GM12864 (cell line): ENCODE measurements around the gene PUM2.
"Not testable (repeated sequence)": the region's sequence is repeated elsewhere in the genome, so short reads cannot be mapped to it uniquely, and the experiment has no call there.

Experiments
- DNase-seq: peaks from one replicate; pipeline ENCODE4 v3.0.0-alpha.2; 2011; ENCODE audit warnings: low read depth
- H3K4me3 ChIP-seq: 2 replicates; pipeline ENCODE4 v1.5.1; 2011; ENCODE audit warnings: mild to moderate bottlenecking, low read depth, low read length, control low read depth
- TF ChIP-seq, protein P1 (sequence below): IDR thresholded peaks from 2 replicates; pipeline ENCODE4 v1.5.1; 2011; ENCODE audit warnings: low read depth, mild to moderate bottlenecking, moderate library complexity, low read length, control low read depth, inconsistent platforms; ENCODE audit errors: missing control alignments

Gene PUM2

DNA sequence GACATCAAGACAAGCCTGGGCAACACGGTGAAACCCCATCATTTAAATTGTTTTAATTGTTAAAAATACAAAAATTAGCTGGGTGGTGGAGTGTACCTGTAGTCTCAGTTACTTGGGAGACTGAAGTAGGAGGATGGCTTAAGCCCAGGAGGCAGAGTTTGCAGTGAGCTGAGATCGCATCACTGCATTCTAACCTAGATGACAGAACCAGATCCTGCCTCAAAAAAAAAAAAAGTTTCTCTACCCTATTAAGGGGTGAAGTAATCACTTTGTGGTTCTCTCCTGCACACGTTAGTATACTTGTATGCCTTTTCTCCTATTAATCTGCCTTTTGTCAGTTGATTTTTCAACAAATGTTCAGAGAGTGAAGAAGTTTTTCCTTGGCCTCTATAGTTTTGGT lies 18.1 kb upstream of the PUM2 start:
- no peak overlapping the region for H3K4me3 ChIP-seq
- DNase-seq, result no peak
- TF ChIP-seq, protein P1, sequence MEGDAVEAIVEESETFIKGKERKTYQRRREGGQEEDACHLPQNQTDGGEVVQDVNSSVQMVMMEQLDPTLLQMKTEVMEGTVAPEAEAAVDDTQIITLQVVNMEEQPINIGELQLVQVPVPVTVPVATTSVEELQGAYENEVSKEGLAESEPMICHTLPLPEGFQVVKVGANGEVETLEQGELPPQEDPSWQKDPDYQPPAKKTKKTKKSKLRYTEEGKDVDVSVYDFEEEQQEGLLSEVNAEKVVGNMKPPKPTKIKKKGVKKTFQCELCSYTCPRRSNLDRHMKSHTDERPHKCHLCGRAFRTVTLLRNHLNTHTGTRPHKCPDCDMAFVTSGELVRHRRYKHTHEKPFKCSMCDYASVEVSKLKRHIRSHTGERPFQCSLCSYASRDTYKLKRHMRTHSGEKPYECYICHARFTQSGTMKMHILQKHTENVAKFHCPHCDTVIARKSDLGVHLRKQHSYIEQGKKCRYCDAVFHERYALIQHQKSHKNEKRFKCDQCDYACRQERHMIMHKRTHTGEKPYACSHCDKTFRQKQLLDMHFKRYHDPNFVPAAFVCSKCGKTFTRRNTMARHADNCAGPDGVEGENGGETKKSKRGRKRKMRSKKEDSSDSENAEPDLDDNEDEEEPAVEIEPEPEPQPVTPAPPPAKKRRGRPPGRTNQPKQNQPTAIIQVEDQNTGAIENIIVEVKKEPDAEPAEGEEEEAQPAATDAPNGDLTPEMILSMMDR, result no peak

DNA sequence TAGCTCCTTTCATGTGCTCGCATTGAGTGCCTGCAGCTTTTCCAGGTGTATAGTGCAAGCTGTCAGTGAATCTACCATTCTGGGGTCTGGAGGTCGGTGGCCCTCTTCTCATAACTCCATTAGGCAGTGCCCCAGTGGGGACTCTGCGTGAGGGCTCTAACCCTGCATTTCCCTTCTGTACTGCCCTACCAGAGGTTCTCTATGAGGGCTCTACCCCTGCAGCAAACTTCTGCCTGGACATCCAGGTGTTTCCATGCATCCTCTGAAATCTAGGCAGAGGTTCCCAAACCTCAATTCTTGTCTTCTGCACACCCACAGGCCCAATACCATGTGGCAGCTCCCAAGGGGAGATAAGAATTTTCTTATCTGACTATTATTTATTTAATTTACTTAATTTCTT lies 17.3 kb upstream of the PUM2 start:
- not testable (repeated sequence) for H3K4me3 ChIP-seq, DNase-seq

DNA sequence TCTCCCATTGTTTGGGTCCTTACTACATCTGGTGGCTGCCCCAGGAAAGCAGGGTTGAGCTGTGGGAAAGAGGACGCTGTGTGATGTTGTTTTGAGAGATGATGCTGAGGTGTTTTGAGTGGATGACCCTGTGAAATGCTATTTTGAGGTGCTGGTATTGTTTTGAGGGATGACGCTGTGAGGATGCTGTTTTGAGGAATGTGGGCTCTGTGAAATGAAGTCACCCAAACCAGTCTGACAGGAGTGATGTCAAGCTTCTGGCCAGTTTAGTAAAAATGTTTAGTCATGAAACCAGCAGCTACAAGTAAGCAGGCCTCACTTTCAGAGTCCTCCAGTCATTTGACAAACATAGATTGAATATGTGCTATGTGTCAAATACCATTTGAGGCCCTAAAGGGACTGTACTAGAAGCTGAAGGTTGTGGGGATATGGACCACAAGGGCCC lies 16.1 kb upstream of the PUM2 start:
- DNase-seq, result no peak
- TF ChIP-seq, protein P1, result no peak
- no peak overlapping the region for H3K4me3 ChIP-seq

DNA sequence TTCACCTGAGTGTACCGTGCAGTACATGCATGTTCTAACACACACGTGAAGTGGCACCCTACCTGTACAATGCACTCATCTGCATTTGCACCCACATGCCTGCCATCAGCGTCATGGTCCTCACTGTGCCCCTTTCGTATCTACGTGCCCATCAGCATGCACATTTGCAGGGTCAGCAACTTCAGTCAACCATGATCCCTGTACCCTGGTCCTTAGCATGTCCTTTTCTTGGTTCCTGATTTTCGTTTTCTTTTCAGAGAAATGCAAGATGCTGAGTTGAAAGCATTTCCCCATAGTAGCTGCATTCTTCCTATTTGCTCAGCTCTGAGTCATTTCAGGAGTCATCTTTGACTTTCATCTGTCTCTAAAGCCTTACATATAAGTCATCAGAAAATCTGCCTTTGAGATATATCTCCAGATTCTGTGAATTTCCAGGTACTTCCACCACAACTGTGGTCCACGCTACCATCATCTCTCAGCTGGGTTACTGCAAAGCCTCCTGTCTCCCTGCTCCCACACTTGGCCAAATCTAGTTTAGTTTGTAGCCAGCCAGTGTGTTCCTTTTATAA lies 14.7 kb upstream of the PUM2 start:
- peak overlapping the region; percentile 8 for H3K4me3 ChIP-seq
- TF ChIP-seq, protein P1, result no peak
- DNase-seq, result peak; percentile 86

DNA sequence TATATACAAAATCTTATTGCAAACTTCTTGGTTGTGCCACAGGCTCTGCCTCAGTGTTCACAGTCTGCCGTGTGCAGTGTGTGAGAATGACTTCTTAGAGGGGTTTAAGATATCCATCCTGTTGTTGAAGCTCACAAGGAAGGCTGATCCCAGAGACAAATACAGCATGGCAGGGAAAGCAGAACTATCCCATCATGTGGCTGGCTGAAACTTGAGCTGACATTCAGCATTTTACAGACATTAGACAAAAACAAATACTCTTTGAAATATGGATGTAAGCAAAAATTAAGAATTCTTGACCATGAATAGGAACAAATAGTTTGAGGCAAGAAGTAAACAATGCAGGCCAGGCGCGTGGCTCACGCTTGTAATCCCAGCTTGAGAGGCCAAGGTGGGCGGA lies 12.9 kb upstream of the PUM2 start:
- TF ChIP-seq, protein P1, result no peak
- DNase-seq, result no peak
- no peak overlapping the region for H3K4me3 ChIP-seq

DNA sequence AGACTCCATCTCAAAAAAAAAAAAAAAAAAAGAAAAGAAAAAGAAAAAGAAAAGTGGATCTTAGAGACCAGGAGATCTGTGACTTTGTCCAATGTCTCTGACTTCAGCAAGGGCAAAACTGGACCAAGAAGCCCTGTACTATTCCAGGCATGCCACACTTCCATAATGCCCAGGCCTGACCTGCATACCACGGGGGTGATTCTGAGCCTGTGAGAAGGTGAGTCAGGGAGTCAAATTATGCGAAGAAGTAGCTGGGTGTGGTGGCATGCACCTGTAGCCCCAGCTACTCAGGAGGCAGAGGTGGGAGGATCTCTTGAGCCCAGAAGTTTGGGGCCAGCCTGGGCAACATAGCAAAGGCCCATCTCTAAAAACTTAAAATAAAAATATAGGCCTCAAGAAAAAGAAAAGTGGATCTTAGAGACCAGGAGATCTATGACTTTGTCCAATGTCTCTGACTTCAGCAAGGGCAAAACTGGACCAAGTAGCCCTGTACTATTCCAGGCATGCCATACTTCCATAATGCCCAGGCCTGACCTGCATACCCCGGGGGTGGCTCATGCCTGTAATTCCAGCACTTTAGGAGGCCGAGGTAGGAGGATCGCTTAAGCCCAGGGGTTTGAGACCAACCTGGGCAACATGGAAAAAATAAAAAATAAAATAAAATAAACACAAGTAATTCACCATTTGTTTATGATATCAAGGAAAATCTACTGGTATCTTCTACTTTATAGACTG lies 12.2 kb upstream of the PUM2 start:
- TF ChIP-seq, protein P1, result no peak
- no peak for DNase-seq
- no peak overlapping the region for H3K4me3 ChIP-seq

DNA sequence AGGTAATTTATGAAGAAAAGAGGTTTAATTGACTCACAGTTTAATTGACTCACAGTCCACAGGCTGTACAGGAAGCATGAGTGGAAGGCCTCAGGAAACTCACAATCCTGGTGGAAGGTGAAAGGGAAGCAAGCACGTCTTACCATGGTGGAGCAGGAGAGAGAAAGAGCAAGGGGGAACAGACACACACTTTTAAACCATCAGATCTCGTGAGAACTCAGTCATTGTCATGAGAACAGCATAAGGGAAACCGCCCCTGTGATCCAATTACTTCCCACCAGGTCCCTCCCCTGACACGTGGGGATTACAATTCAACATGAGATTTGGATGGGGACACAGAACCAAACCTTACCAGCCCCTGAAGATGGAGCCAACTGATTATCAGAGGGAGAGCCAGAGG lies 11.2 kb upstream of the PUM2 start:
- no peak overlapping the region for H3K4me3 ChIP-seq
- TF ChIP-seq, protein P1, result no peak
- DNase-seq, result no peak
